PC-3 (cell line): ENCODE measurements around the gene BHLHA15. TPM values are rescaled to one million over a fixed set of nuclear protein-coding genes. Genes with fewer than 3 reads are reported as not detected.

Experiments
- ATAC-seq: fragments of 200-7000 bp; cut with Tn5 transposase; 2 replicates; pipeline ENCODE4 v1.9.1; 2020; ENCODE audit warnings: mild to moderate bottlenecking, moderate library complexity
- BruUV-seq: library from RNA; stranded (reverse); fragments of 400-500 nt; replicated peaks from 2 replicates; lab custom pipeline; 2021; lab: Mats Ljungman, UMichigan
- CTCF ChIA-PET: fragments of 300-600 bp; sonication (Branson Sonifier 250); formaldehyde crosslinking; loops from one replicate; lab custom pipeline; 2022; ENCODE audit warnings: antibody characterized with exemption; lab: Charles Lee
- POLR2A ChIA-PET: fragments of 300-600 bp; sonication (Branson Sonifier 250); formaldehyde crosslinking; loops from one replicate; lab custom pipeline; 2022; ENCODE audit warnings: antibody characterized with exemption; ENCODE audit not compliant: unreplicated experiment; lab: Charles Lee
- DNase-seq: peaks from one replicate; pipeline ENCODE4 v3.0.0-alpha.2; 2015
- H2AFZ ChIP-seq: fragments of 300-600 bp; sonication (generic); 2 replicates; pipeline ENCODE4 v1.6.0; 2016; ENCODE audit warnings: antibody characterized with exemption, low read length
- H3F3A ChIP-seq: fragments of 300-600 bp; sonication (generic); one replicate; pipeline ENCODE4 v1.6.0; 2017; ENCODE audit warnings: antibody characterized with exemption, low read length, control low read depth, mild to moderate bottlenecking; ENCODE audit not compliant: unreplicated experiment
- H3K27ac ChIP-seq: fragments of 300-600 bp; sonication (generic); 2 replicates; pipeline ENCODE4 v1.5.1; 2016; ENCODE audit warnings: mild to moderate bottlenecking, low read length
- H3K27me3 ChIP-seq: fragments of 300-600 bp; sonication (generic); 2 replicates; pipeline ENCODE4 v1.6.1; 2016; ENCODE audit warnings: low read length, mixed read lengths
- H3K36me3 ChIP-seq: fragments of 300-600 bp; sonication (generic); 2 replicates; pipeline ENCODE4 v1.6.1; 2016; ENCODE audit warnings: low read depth, mixed run types, low read length, mixed read lengths
- H3K4me1 ChIP-seq: fragments of 300-600 bp; sonication (generic); 2 replicates; pipeline ENCODE4 v1.5.1; 2016; ENCODE audit warnings: low read length; ENCODE audit not compliant: insufficient read depth
- H3K4me2 ChIP-seq: fragments of 300-600 bp; sonication (generic); 2 replicates; pipeline ENCODE4 v1.6.0; 2016; ENCODE audit warnings: low read length
- H3K4me3 ChIP-seq: fragments of 300-600 bp; sonication (generic); 2 replicates; pipeline ENCODE4 v1.5.1; 2016; ENCODE audit warnings: mild to moderate bottlenecking, low read length, mixed read lengths
- H3K79me2 ChIP-seq: fragments of 300-600 bp; sonication (generic); 2 replicates; pipeline ENCODE4 v1.6.1; 2017; ENCODE audit warnings: low read length, mixed read lengths
- H3K9ac ChIP-seq: fragments of 300-600 bp; sonication (generic); 2 replicates; pipeline ENCODE4 v1.6.0; 2016; ENCODE audit warnings: mild to moderate bottlenecking, low read length
- H3K9me2 ChIP-seq: fragments of 300-600 bp; sonication (generic); replicated peaks from 2 replicates; pipeline ENCODE4 v1.6.1; 2016; ENCODE audit warnings: mixed run types, low read length, mixed read lengths
- H3K9me3 ChIP-seq: fragments of 300-600 bp; sonication (generic); 2 replicates; pipeline ENCODE4 v1.6.1; 2016; ENCODE audit warnings: low read length, mixed read lengths
- H4K20me1 ChIP-seq: fragments of 300-600 bp; sonication (generic); 2 replicates; pipeline ENCODE4 v1.6.1; 2016; ENCODE audit warnings: low read length, mixed read lengths
- EZH2 ChIP-seq: fragments of 300-600 bp; sonication (generic); IDR thresholded peaks from one replicate; pipeline ENCODE4 v1.6.1; 2017; ENCODE audit warnings: antibody characterized with exemption, mild to moderate bottlenecking, low read length; ENCODE audit not compliant: unreplicated experiment
- EZH2phosphoT487 ChIP-seq: fragments of 300-600 bp; sonication (generic); IDR thresholded peaks from 2 replicates; pipeline ENCODE4 v1.6.1; 2018; ENCODE audit warnings: mild to moderate bottlenecking, antibody characterized with exemption, low read length, borderline replicate concordance
- intact Hi-C: fragments of 100-400 bp; cut with micrococcal nuclease; formaldehyde crosslinking; loops from 2 replicates; pipeline ENCODE4 v1.9.0; 2023
- total RNA-seq: library from RNA; depleted of rRNA; stranded (reverse); fragments of >200 nt; gene quantifications from 2 replicates; pipeline ENCODE4 v1.2.3, GENCODE V29; 2014
- TF ChIP-seq, protein P1 (sequence below): fragments of 300-600 bp; sonication (generic); conservative IDR thresholded peaks from 2 replicates; pipeline ENCODE4 v1.5.1; 2017; ENCODE audit warnings: antibody characterized with exemption, low read depth, mild to moderate bottlenecking, low read length

The BHLHA15 gene
- total RNA-seq, 1 experiment from 2014 or later: 12.0 TPM

- BruUV-seq: no TSS peak
- Histone ChIP-seq H3K27ac (no peak overlapping the region), H3K9me2 (no peaks in the 10 kb centered on the region), H4K20me1 (no peaks in the 10 kb centered on the region), H2AFZ (no peak overlapping the region), H3K9ac (no peak overlapping the region), H3K27me3 (no peaks in the 10 kb centered on the region), H3K4me1 (no peaks in the 10 kb centered on the region), H3K4me2 (no peak overlapping the region), H3F3A (no peaks in the 10 kb centered on the region), H3K4me3 (no peak overlapping the region), H3K79me2 (no peaks in the 10 kb centered on the region), H3K36me3 (no peaks in the 10 kb centered on the region), H3K9me3 (no peaks in the 10 kb centered on the region)
- TF ChIP-seq EZH2phosphoT487 (no peak), EZH2 (no peak)
- TF ChIP-seq, protein P1, sequence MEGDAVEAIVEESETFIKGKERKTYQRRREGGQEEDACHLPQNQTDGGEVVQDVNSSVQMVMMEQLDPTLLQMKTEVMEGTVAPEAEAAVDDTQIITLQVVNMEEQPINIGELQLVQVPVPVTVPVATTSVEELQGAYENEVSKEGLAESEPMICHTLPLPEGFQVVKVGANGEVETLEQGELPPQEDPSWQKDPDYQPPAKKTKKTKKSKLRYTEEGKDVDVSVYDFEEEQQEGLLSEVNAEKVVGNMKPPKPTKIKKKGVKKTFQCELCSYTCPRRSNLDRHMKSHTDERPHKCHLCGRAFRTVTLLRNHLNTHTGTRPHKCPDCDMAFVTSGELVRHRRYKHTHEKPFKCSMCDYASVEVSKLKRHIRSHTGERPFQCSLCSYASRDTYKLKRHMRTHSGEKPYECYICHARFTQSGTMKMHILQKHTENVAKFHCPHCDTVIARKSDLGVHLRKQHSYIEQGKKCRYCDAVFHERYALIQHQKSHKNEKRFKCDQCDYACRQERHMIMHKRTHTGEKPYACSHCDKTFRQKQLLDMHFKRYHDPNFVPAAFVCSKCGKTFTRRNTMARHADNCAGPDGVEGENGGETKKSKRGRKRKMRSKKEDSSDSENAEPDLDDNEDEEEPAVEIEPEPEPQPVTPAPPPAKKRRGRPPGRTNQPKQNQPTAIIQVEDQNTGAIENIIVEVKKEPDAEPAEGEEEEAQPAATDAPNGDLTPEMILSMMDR: no peak
- DNase-seq: no peak
- POLR2A ChIA-PET: no interaction called here
- intact Hi-C loops: no loop called here
- CTCF ChIA-PET: no interaction called here
- ATAC-seq: no peak
Measured at GRCh38 chr7:98222533-98223195, 11.4 kb downstream of the BHLHA15 start.

DNA sequence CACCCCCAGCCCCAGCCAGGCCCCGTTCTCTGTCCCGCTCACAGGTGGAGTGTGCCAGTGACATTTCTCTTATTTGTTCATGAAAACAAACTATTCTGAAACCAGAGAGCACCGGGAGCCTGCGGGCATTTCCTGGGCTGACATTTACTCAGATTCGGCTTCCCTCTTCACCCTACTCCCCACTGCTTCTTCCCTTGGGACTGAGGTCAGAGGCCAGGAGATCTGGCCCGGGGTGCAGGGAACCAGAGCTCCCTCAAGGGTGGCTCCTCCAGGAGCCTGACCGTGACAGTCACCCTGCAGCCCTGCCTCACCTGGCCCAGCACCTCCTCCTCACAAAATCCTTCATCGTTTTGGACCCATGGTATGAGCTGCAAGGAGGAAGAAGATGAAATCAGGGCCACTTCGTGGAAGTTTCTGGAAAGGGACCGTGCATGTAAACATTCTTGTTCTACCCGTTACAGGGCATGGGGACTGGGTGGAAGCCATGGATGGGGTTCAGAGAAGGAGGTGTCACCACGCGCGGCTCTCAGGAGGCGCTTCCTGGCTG lies 12.2 kb downstream of the BHLHA15 start:
- ATAC-seq (peak; percentile 67), DNase-seq (no peak)
- ChIA-PET POLR2A (interaction anchor here (0.6 kb wide), 1 partner anchor 27 kb away, joined by 5 read pairs; no protein-coding TSS in a partner anchor), CTCF (no interaction called here)
- no peak overlapping the region for H3K4me2 ChIP-seq
- no peaks in the 10 kb centered on the region for H3K27me3 ChIP-seq
- H4K20me1 ChIP-seq: no peaks in the 10 kb centered on the region
- BruUV-seq: no TSS peak
- H2AFZ ChIP-seq: no peak overlapping the region
- H3K9me3 ChIP-seq: no peaks in the 10 kb centered on the region
- no peaks in the 10 kb centered on the region for H3K36me3 ChIP-seq
- no peaks in the 10 kb centered on the region for H3F3A ChIP-seq
- no peak overlapping the region for H3K4me3 ChIP-seq
- no peak overlapping the region for H3K9ac ChIP-seq
- H3K27ac ChIP-seq: no peak overlapping the region
- TF ChIP-seq EZH2phosphoT487 (no peak), EZH2 (no peak)
- TF ChIP-seq, protein P1: no peak
- intact Hi-C loops: no loop called here
- H3K9me2 ChIP-seq: no peaks in the 10 kb centered on the region
- H3K79me2 ChIP-seq: no peaks in the 10 kb centered on the region
- no peaks in the 10 kb centered on the region for H3K4me1 ChIP-seq
